Measurements from ENCODE around the gene RC3H1.

DNA sequence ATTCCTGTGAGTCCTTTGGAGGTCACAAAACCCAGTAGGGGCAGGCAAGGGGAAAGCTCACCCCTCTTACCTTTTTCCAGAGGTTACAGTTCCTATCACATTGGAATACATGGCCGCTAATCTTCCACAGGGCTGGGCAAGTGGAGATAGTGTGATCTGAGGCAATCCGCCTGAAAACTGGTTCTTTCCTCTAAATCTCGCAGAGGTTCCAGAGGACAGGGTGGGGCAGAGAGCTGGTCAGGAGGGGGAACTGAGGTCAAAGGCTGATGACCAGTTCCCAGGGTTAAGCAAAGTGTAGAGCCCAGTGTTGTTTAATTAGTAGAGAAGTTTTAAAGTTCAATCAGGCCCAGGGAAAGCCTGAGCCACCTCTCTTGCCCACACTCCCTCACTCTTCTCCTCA, 105.0 kb downstream of the RC3H1 start, which contains the start of gene SERPINC1:
- no peak for TF ChIP-seq ZSCAN20 (CRISPR knock-in tag; IDR thresholded peaks at IDR 0.05; ENCODE audit: borderline replicate concordance)
- no peak for TF ChIP-seq TAF15 (IDR thresholded peaks at IDR 0.05; ENCODE audit: low read depth, low read length, poor library complexity, severe bottlenecking)
- TF ChIP-seq, protein P1, sequence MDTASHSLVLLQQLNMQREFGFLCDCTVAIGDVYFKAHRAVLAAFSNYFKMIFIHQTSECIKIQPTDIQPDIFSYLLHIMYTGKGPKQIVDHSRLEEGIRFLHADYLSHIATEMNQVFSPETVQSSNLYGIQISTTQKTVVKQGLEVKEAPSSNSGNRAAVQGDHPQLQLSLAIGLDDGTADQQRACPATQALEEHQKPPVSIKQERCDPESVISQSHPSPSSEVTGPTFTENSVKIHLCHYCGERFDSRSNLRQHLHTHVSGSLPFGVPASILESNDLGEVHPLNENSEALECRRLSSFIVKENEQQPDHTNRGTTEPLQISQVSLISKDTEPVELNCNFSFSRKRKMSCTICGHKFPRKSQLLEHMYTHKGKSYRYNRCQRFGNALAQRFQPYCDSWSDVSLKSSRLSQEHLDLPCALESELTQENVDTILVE (CRISPR knock-in tag; IDR thresholded peaks at IDR 0.05) = no peak
- TF ChIP-seq CEBPB (IDR thresholded peaks at IDR 0.05; ENCODE audit: borderline replicate concordance, low read depth, low read length) = peak; percentile 63; the same call in 1 of the 2 replicates
- no peak for TF ChIP-seq TRIM24 (CRISPR knock-in tag; IDR thresholded peaks at IDR 0.05)
- TF ChIP-seq HIVEP1 (CRISPR knock-in tag; IDR thresholded peaks at IDR 0.05) = no peak
- TF ChIP-seq, protein P2, sequence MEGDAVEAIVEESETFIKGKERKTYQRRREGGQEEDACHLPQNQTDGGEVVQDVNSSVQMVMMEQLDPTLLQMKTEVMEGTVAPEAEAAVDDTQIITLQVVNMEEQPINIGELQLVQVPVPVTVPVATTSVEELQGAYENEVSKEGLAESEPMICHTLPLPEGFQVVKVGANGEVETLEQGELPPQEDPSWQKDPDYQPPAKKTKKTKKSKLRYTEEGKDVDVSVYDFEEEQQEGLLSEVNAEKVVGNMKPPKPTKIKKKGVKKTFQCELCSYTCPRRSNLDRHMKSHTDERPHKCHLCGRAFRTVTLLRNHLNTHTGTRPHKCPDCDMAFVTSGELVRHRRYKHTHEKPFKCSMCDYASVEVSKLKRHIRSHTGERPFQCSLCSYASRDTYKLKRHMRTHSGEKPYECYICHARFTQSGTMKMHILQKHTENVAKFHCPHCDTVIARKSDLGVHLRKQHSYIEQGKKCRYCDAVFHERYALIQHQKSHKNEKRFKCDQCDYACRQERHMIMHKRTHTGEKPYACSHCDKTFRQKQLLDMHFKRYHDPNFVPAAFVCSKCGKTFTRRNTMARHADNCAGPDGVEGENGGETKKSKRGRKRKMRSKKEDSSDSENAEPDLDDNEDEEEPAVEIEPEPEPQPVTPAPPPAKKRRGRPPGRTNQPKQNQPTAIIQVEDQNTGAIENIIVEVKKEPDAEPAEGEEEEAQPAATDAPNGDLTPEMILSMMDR (CRISPR knock-in tag; IDR thresholded peaks at IDR 0.05) = no peak
- TF ChIP-seq ZFP36 (IDR thresholded peaks at IDR 0.05; ENCODE audit: borderline replicate concordance, low read depth, low read length, partially characterized antibody) = no peak
- TF ChIP-seq ZNF562 (CRISPR knock-in tag; IDR thresholded peaks at IDR 0.05; ENCODE audit: borderline replicate concordance) = no peak
- TF ChIP-seq HHEX (CRISPR knock-in tag; IDR thresholded peaks at IDR 0.05) = no peak
- peak; percentile 80 for TF ChIP-seq POLR2AphosphoS5 (IDR thresholded peaks at IDR 0.05; ENCODE audit: low read depth, low read length)

Measured in HepG2 (cell line).